Neuronal stem cell (in vitro differentiated cells): Measurements from ENCODE around the gene PXK.
A peak's percentile ranks its signal among the peaks of the same experiment; 100 is the strongest.

Experiments
- DNase-seq: peaks from one replicate; pipeline ENCODE4 v3.0.0-alpha.2; 2013; ENCODE audit warnings: low spot score
- H2AFZ ChIP-seq: one replicate; pipeline ENCODE4 v1.6.1; 2013; ENCODE audit warnings: mild to moderate bottlenecking, low read length, inconsistent platforms
- H2AK5ac ChIP-seq: 2 replicates; pipeline ENCODE4 v1.6.1; 2013; ENCODE audit warnings: low read depth, mild to moderate bottlenecking, inconsistent platforms, low read length, moderate library complexity, mixed read lengths
- H2BK120ac ChIP-seq: 2 replicates; pipeline ENCODE4 v1.6.1; 2013; ENCODE audit warnings: low read depth, mild to moderate bottlenecking, inconsistent platforms, low read length, moderate library complexity, mixed read lengths
- H2BK12ac ChIP-seq: one replicate; pipeline ENCODE4 v1.6.1; 2013; ENCODE audit warnings: low read length, inconsistent platforms
- H2BK15ac ChIP-seq: 2 replicates; pipeline ENCODE4 v1.6.1; 2013; ENCODE audit warnings: mild to moderate bottlenecking, low read length, inconsistent platforms, mixed read lengths
- H2BK5ac ChIP-seq: one replicate; pipeline ENCODE4 v1.6.1; 2013; ENCODE audit warnings: inconsistent platforms, mild to moderate bottlenecking, low read length, moderate library complexity
- H3K14ac ChIP-seq: one replicate; pipeline ENCODE4 v1.6.1; 2013; ENCODE audit warnings: low read length, inconsistent platforms
- H3K18ac ChIP-seq: 2 replicates; pipeline ENCODE4 v1.6.1; 2013; ENCODE audit warnings: low read length, inconsistent platforms
- H3K23ac ChIP-seq: 2 replicates; pipeline ENCODE4 v1.6.1; 2013; ENCODE audit warnings: low read depth, mild to moderate bottlenecking, mixed read lengths, low read length, inconsistent platforms; ENCODE audit not compliant: poor library complexity
- H3K27ac ChIP-seq: replicated peaks from 3 replicates; pipeline ENCODE4 v1.5.1; 2013; ENCODE audit warnings: low read length, inconsistent platforms
- H3K27me3 ChIP-seq, 3 experiments: 2 replicates each; pipeline ENCODE4 v1.6.1; 2013; ENCODE audit warnings: low read length in 3 of 3, mild to moderate bottlenecking in 2 of 3, inconsistent platforms in 1 of 3, low read depth in 1 of 3, mixed read lengths in 1 of 3, moderate library complexity in 1 of 3; ENCODE audit not compliant: control insufficient read depth in 3 of 3, insufficient read depth in 3 of 3
- H3K36me3 ChIP-seq, 2 donors: replicated peaks in 1 of 2; 2 replicates each; pipeline ENCODE4 v1.6.1; 2013; ENCODE audit warnings: low read length in 2 of 2; ENCODE audit not compliant: control insufficient read depth in 2 of 2, insufficient read depth in 2 of 2
- H3K4ac ChIP-seq: 2 replicates; pipeline ENCODE4 v1.6.1; 2013; ENCODE audit warnings: inconsistent platforms, mild to moderate bottlenecking, low read length, moderate library complexity
- H3K4me1 ChIP-seq, 2 donors: 1 replicate in 1 of 2; 2 replicates in 1 of 2; pipeline ENCODE4 v1.6.1; 2013; ENCODE audit warnings: low read length in 2 of 2, low read depth in 1 of 2; ENCODE audit not compliant: control insufficient read depth in 2 of 2, insufficient read depth in 1 of 2
- H3K4me2 ChIP-seq: one replicate; pipeline ENCODE4 v1.6.1; 2013; ENCODE audit warnings: mild to moderate bottlenecking, low read length, inconsistent platforms; ENCODE audit not compliant: insufficient read depth, poor library complexity, severe bottlenecking
- H3K4me3 ChIP-seq, 2 donors: 2 replicates each; pipeline ENCODE4 v1.5.1; 2013; ENCODE audit warnings: low read length in 2 of 2, mild to moderate bottlenecking in 2 of 2, inconsistent platforms in 1 of 2, moderate library complexity in 1 of 2
- H3K79me1 ChIP-seq: one replicate; pipeline ENCODE4 v1.6.1; 2013; ENCODE audit warnings: low read depth, mild to moderate bottlenecking, inconsistent platforms, low read length, moderate library complexity
- H3K9ac ChIP-seq: one replicate; pipeline ENCODE4 v1.6.1; 2013; ENCODE audit warnings: mild to moderate bottlenecking, low read depth, low read length, inconsistent platforms; ENCODE audit not compliant: poor library complexity
- H3K9me3 ChIP-seq, 2 donors: replicated peaks in 1 of 2; 2 replicates each; pipeline versions ENCODE3 to v1.6.1; 2013; ENCODE audit warnings: low read length in 2 of 2, mild to moderate bottlenecking in 2 of 2, inconsistent platforms in 1 of 2, low read depth in 1 of 2, mixed read lengths in 1 of 2, moderate library complexity in 1 of 2; ENCODE audit not compliant: control insufficient read depth in 2 of 2, insufficient read depth in 1 of 2
- H4K8ac ChIP-seq: one replicate; pipeline ENCODE4 v1.6.1; 2013; ENCODE audit warnings: low read depth, mild to moderate bottlenecking, inconsistent platforms, low read length, moderate library complexity
- H4K91ac ChIP-seq: one replicate; pipeline ENCODE4 v1.6.1; 2013; ENCODE audit warnings: low read length, low read depth, mild to moderate bottlenecking, inconsistent platforms; ENCODE audit not compliant: poor library complexity
- WGBS, 2 donors: extraction: QIAGEN DNeasy Blood & Tissue Kit; methylation state at CpG; one replicate each; pipeline ENCODE4 v1.1.7; 2013; ENCODE audit warnings: missing lambda C conversion rate in 2 of 2, mixed read lengths in 1 of 2; ENCODE audit not compliant: insufficient read length in 2 of 2, insufficient replicate concordance in 1 of 2; ENCODE audit errors: extremely low coverage in 2 of 2; 5-methylcytosine and 5-hydroxymethylcytosine counted together

PXK gene

DNA sequence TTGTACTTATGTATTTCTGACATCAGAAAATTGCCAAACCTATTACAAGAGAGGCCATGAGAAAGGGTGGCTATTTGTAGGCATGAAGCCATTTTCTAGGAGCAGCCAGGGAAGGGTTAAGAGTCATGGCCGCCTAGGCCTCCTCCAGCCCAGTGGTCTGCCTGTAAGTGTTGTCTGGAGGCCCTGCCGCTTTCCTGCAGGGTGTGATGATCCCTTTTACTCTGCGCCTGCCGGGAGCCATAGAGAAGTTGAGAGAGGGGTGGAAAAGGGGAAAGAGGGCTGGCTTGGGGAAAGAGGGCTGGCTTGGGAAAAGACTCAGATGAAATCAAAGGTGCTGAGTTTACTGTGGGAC is 130.1 kb downstream of the PXK start:
- H4K8ac ChIP-seq = no peak overlapping the region
- no peak overlapping the region for H2BK5ac ChIP-seq
- H3K36me3 ChIP-seq = no peaks in the 10 kb centered on the region
- no peak overlapping the region for H3K27ac ChIP-seq
- no peak overlapping the region for H2BK12ac ChIP-seq
- H2AK5ac ChIP-seq = no peak overlapping the region
- no peaks in the 10 kb centered on the region for H3K27me3 ChIP-seq
- H3K18ac ChIP-seq = no peak overlapping the region
- no peak overlapping the region for H3K4ac ChIP-seq
- H3K4me1 ChIP-seq = peaks cover 0 to 3% of the 10 kb centered on the region in 2 donors
- no peaks in the 10 kb centered on the region for H3K79me1 ChIP-seq
- H4K91ac ChIP-seq = no peak overlapping the region
- H3K4me3 ChIP-seq = no peak overlapping the region
- DNase-seq = no peak
- H3K4me2 ChIP-seq = no peak overlapping the region
- H3K23ac ChIP-seq = no peak overlapping the region
- peak overlapping the region; percentile 84 for H2AFZ ChIP-seq
- H3K9ac ChIP-seq = no peak overlapping the region
- no peak overlapping the region for H2BK15ac ChIP-seq
- no peaks in the 10 kb centered on the region for H3K9me3 ChIP-seq
- peak overlapping the region; percentile 17 for H3K14ac ChIP-seq
- no CpG with 5 or more reads among the region's 4 CpGs for WGBS, 2 donors
- H2BK120ac ChIP-seq = no peak overlapping the region

GRCh38 chr3:58463181-58463941 is 130.7 kb downstream of the PXK start:
- H3K4me1 ChIP-seq = peaks cover 0 to 3% of the 10 kb centered on the region in 2 donors
- no peaks in the 10 kb centered on the region for H3K79me1 ChIP-seq
- no peaks in the 10 kb centered on the region for H3K9me3 ChIP-seq
- H3K36me3 ChIP-seq = no peaks in the 10 kb centered on the region
- no peak overlapping the region for H3K18ac ChIP-seq
- H3K4me3 ChIP-seq = no peak overlapping the region
- no peak overlapping the region for H2BK15ac ChIP-seq
- H3K9ac ChIP-seq = no peak overlapping the region
- no CpG with 5 or more reads among the region's 18 CpGs for WGBS, 2 donors
- peak overlapping the region; percentile 84 for H2AFZ ChIP-seq
- no peak overlapping the region for H3K27ac ChIP-seq
- H4K8ac ChIP-seq = no peak overlapping the region
- DNase-seq = peak; percentile 35
- no peak overlapping the region for H3K14ac ChIP-seq
- H2BK12ac ChIP-seq = no peak overlapping the region
- H2BK120ac ChIP-seq = no peak overlapping the region
- H2BK5ac ChIP-seq = no peak overlapping the region
- no peak overlapping the region for H4K91ac ChIP-seq
- H3K4me2 ChIP-seq = no peak overlapping the region
- H2AK5ac ChIP-seq = no peak overlapping the region
- no peak overlapping the region for H3K4ac ChIP-seq
- H3K27me3 ChIP-seq = no peaks in the 10 kb centered on the region
- H3K23ac ChIP-seq = no peak overlapping the region

- WGBS, 2 donors = no CpG with 5 or more reads among the region's 5 CpGs
- no peak for DNase-seq
- Histone ChIP-seq H3K4me2 (no peak overlapping the region), H3K4ac (no peak overlapping the region), H2BK12ac (no peak overlapping the region), H3K23ac (no peak overlapping the region), H3K4me3 (no peak overlapping the region), H4K91ac (no peak overlapping the region), H3K27ac (no peak overlapping the region), H4K8ac (no peak overlapping the region), H2AK5ac (no peak overlapping the region), H3K18ac (peak overlapping the region; percentile 16), H3K36me3 (no peaks in the 10 kb centered on the region), H3K79me1 (no peaks in the 10 kb centered on the region), H3K27me3 (no peaks in the 10 kb centered on the region), H3K4me1 (peaks cover 0 to 3% of the 10 kb centered on the region in 2 donors), H2AFZ (peak overlapping the region; percentile 83), H3K14ac (no peak overlapping the region), H2BK15ac (no peak overlapping the region), H2BK5ac (no peak overlapping the region), H3K9me3 (no peaks in the 10 kb centered on the region), H2BK120ac (no peak overlapping the region), H3K9ac (no peak overlapping the region)
Measured at GRCh38 chr3:58463942-58464271, 131.2 kb downstream of the PXK start.

- Histone ChIP-seq H3K36me3 (no peaks in the 10 kb centered on the region), H4K91ac (no peak overlapping the region), H2BK120ac (no peak overlapping the region), H2AFZ (no peak overlapping the region), H3K4ac (no peak overlapping the region), H3K14ac (no peak overlapping the region), H3K27me3 (no peaks in the 10 kb centered on the region), H3K23ac (no peak overlapping the region), H2BK15ac (no peak overlapping the region), H2BK5ac (no peak overlapping the region), H3K4me3 (no peak overlapping the region), H2BK12ac (no peak overlapping the region), H3K4me2 (no peak overlapping the region), H3K27ac (no peak overlapping the region), H3K4me1 (peaks cover 0 to 3% of the 10 kb centered on the region in 2 donors), H4K8ac (no peak overlapping the region), H3K9ac (no peak overlapping the region), H3K79me1 (no peaks in the 10 kb centered on the region), H2AK5ac (no peak overlapping the region), H3K18ac (no peak overlapping the region), H3K9me3 (no peaks in the 10 kb centered on the region)
- DNase-seq = no peak
- no CpG with 5 or more reads among the region's 3 CpGs for WGBS, 2 donors
Measured at GRCh38 chr3:58464866-58465265, 132.2 kb downstream of the PXK start.
